AG09319 (cell line): Measurements from ENCODE around the gene ARHGEF16.

Experiments used
- DNase-seq: peaks from one replicate; pipeline ENCODE4 v3.0.0-alpha.2; 2010; ENCODE audit warnings: low read depth; ENCODE audit errors: extremely low read depth
- TF ChIP-seq, protein P1 (sequence below): IDR thresholded peaks from 2 replicates; pipeline ENCODE4 v1.5.1; 2011; ENCODE audit warnings: low read depth, mild to moderate bottlenecking, inconsistent platforms, low read length, moderate library complexity

ARHGEF16 gene

DNA sequence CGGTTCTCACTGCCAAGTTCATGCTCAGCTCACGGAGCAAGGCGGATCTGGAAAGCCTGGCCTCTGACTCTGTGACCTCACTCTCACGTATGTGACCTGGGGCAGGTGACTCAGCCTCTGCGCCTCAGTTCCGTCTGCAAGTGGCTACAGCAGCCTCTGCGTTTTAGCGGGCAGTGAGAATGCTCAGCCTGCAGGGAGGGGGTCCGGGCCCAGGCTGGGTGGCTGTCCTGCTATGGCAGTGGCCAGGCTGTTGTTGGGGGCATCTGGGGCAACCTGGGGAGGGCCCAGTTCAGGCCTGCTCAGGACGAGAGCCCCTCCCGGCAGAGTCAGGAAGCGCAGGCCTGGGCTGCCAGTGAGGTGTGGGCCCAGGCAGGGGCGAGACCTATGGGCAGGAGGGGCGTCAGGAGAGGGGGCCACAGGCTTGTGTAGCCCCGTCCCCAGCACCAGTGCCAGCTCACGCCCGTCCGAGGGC lies 27.9 kb downstream of the ARHGEF16 start:
- TF ChIP-seq, protein P1, sequence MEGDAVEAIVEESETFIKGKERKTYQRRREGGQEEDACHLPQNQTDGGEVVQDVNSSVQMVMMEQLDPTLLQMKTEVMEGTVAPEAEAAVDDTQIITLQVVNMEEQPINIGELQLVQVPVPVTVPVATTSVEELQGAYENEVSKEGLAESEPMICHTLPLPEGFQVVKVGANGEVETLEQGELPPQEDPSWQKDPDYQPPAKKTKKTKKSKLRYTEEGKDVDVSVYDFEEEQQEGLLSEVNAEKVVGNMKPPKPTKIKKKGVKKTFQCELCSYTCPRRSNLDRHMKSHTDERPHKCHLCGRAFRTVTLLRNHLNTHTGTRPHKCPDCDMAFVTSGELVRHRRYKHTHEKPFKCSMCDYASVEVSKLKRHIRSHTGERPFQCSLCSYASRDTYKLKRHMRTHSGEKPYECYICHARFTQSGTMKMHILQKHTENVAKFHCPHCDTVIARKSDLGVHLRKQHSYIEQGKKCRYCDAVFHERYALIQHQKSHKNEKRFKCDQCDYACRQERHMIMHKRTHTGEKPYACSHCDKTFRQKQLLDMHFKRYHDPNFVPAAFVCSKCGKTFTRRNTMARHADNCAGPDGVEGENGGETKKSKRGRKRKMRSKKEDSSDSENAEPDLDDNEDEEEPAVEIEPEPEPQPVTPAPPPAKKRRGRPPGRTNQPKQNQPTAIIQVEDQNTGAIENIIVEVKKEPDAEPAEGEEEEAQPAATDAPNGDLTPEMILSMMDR = no peak; the same call in none of the 2 replicates

DNA sequence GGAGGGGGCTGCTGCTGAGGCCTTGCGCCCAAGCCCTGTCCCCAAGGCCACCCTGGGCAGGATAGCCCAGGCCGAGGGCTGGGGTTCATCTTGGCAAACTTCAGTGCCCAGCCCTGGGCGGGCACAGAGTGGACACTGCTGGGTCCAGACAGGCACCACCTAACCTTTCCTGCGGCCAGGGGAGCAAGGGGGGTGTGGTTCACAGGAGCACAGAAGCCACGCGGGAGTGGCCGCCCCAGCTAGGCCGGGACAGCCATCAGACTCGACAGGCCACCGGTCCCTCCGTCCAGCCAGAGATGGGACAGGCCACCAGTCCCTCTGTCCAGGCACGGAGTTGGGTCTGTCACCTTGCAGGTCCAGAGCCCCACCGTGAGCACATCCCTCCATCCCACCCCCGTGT lies 28.9 kb downstream of the ARHGEF16 start:
- no peak for DNase-seq
- TF ChIP-seq, protein P1 = no peak

More for the DNA sequence above, 27.9 kb downstream of the ARHGEF16 start:
- DNase-seq = no peak

DNA sequence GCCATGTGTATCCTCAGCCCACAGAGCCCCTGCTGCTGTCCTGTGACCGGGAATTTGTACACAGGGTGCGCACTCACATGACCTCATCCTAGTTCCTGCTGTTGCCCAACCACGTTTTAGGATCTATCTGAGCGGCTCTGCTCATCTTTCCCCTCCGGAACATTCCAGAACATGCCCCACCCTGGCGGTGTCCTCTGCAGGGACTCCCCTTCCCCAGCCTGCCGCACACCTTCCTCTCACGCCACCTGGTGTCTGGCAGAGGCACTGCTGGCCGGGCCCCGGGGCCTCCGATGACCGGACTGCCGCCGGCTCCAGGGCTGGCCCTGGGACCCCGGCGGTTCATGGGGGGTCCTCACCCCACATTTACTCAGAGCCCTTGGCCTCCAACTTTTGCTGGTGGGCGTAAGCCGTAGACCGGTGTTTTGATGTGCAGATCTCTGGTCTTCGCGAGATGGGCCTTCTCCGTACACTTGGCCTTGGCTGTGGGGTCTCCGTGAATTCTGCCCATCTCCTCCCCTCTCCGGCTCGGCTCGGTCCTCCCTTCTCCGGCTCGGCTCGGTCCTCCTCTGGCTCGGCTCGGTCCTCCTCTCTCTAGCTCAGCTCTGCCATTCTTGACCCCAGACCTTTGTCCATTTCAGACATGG lies 29.5 kb downstream of the ARHGEF16 start:
- DNase-seq = no peak
- TF ChIP-seq, protein P1 = peak; percentile 81

DNA sequence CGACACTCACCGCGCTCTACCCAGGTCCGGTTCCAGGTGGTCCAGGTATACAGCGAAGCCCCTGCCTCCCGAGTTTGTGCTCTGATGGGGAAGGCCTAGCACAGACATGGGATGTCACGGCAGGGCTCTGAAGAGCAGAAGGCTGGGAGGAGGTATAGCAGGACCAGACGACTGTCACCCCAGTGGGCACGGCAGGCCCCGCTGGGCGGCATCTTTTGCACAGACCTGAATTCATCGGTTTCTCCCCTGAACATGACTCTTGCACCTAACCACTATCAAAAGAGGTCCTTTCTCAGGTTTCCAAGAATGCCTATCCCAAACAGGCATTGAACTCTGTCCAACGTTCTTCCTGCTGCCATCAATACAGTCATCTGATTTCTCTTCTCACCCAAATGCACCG lies 30.6 kb downstream of the ARHGEF16 start:
- TF ChIP-seq, protein P1 = no peak

DNA sequence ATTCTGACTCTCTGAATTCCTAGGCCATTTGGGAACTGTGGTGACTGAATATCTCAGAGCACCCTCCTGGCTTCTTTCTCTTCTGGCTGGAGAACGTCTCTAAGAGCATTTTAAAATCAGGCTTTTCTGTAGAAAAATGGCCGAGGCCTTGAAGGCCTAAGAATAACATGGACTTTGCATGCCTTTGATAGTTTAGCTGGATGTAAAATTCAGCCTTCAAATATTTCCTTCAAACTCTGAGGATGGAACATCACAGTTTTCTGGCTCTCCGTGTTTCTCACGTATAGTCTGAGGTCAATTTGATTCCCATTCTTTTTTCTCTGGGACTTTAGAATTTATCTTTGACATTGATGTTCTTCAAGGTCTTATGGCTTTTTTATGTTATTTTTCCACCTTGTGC lies 34.0 kb downstream of the ARHGEF16 start:
- TF ChIP-seq, protein P1 = no peak
- DNase-seq = no peak

More for the DNA sequence above, 30.6 kb downstream of the ARHGEF16 start:
- no peak for DNase-seq

DNA sequence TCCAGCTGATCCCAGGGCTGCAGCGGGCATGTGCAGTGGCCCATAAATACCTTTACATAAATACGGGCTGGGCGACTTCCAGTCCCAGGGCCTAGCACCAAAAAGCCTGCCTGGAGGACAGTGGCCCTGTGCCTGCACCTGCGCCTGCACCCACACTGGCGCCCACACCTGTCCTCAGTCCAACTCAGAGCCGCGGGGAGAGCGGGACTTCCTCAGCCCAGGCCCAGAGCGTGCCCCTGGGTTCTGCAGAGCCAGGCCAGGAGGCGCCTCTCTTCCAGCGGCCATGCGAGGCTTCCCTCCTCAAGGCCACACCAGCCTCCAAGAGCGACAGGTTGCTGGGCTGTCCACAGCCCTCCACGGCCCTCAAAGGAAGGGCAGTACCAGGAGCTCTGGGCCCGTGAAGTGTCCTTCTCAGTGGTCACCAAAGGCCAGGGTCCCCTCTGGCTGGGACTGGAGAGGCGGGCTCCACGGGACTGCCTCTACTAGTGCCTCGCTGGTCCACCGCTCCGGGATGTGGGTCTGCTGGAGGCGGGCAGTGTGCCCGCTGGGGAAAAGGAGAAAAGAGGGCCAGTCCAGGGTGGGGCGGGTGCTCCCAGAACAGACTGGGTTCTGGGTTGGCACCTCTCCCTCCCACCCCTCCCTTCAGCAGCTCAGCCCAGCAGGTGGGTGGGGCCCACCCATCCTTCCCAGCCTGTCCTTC lies 35.7 kb downstream of the ARHGEF16 start:
- DNase-seq = no peak

More for the DNA sequence above, 35.7 kb downstream of the ARHGEF16 start:
- TF ChIP-seq, protein P1 = no peak
